GM19397 (cell line): ENCODE measurements around the gene LGMN.
"Not testable (repeated sequence)": the region's sequence is repeated elsewhere in the genome, so short reads cannot be mapped to it uniquely, and the experiment has no call there.

Source experiments
- ATAC-seq: cut with Tn5 transposase; IDR thresholded peaks from one replicate; pipeline ENCODE4 v1.9.1; 2021; ENCODE audit warnings: mild to moderate bottlenecking, moderate library complexity; ENCODE audit not compliant: unreplicated experiment

LGMN gene

GRCh38 chr14:92729634-92730358 lies 18.6 kb downstream of the LGMN start:
- peak; percentile 63 for ATAC-seq

GRCh38 chr14:92728759-92729364 lies 19.6 kb downstream of the LGMN start:
- peak; percentile 58 for ATAC-seq

- no peak for ATAC-seq
These were observed 21.5 kb downstream of the LGMN start for GRCh38 chr14:92726933-92727262.

- no peak for ATAC-seq
These were observed 22.1 kb downstream of the LGMN start for GRCh38 chr14:92726135-92726932.

- no peak for ATAC-seq
These were observed 23.7 kb downstream of the LGMN start for GRCh38 chr14:92724516-92725340.

- no peak for ATAC-seq
These were observed 28.5 kb downstream of the LGMN start for GRCh38 chr14:92719890-92720323.

- no peak for ATAC-seq
These were observed 29.0 kb downstream of the LGMN start for GRCh38 chr14:92719421-92719820.

GRCh38 chr14:92718664-92719063 lies 29.8 kb downstream of the LGMN start:
- no peak for ATAC-seq

- no peak for ATAC-seq
These were observed 30.8 kb downstream of the LGMN start for GRCh38 chr14:92717571-92718042.

GRCh38 chr14:92716131-92716530 lies 32.3 kb downstream of the LGMN start:
- ATAC-seq, result no peak

- ATAC-seq, result not testable (repeated sequence)
These were observed 33.6 kb downstream of the LGMN start for GRCh38 chr14:92714739-92715307.

- no peak for ATAC-seq
These were observed 35.8 kb downstream of the LGMN start for GRCh38 chr14:92712654-92713051.

GRCh38 chr14:92711976-92712653 lies 36.3 kb downstream of the LGMN start:
- ATAC-seq, result no peak

GRCh38 chr14:92710001-92710341 lies 38.5 kb downstream of the LGMN start:
- ATAC-seq, result no peak

GRCh38 chr14:92709340-92710000 lies 39.0 kb downstream of the LGMN start:
- ATAC-seq, result no peak

GRCh38 chr14:92706386-92706785 lies 42.0 kb downstream of the LGMN start:
- no peak for ATAC-seq

GRCh38 chr14:92704821-92705220 lies 43.6 kb downstream of the LGMN start:
- ATAC-seq, result no peak

GRCh38 chr14:92704036-92704804 lies 44.2 kb downstream of the LGMN start:
- ATAC-seq, result peak; percentile 95

- ATAC-seq, result no peak
These were observed 44.9 kb downstream of the LGMN start for GRCh38 chr14:92703516-92703915.
